ENCODE measurements around the gene DGCR6. TPM values are rescaled to one million over a fixed set of nuclear protein-coding genes. Genes with fewer than 3 reads are reported as not detected.
A peak's percentile ranks its signal among the peaks of the same experiment; 100 is the strongest.
"Not testable (repeated sequence)": the region's sequence is repeated elsewhere in the genome, so short reads cannot be mapped to it uniquely, and the experiment has no call there.

Gene DGCR6
- total RNA-seq, 2 donors from 2014 or later, result 2.9 to 4.3 TPM

- H3K27me3 ChIP-seq (ENCODE audit: control insufficient read depth, insufficient read depth, low read length, poor library complexity, severe bottlenecking); H3K9me3 ChIP-seq (ENCODE audit: control insufficient read depth, low read length); H3K4me3 ChIP-seq (ENCODE audit: low read length); H3K4me1 Mint-ChIP-seq; H3K36me3 Mint-ChIP-seq (ENCODE audit: low read depth); H3K9ac ChIP-seq (ENCODE audit: extremely low read depth, low read length, poor library complexity, severe bottlenecking); H3K36me3 ChIP-seq (ENCODE audit: control insufficient read depth, insufficient read depth, low read length); H3K4me1 ChIP-seq (ENCODE audit: control insufficient read depth, insufficient read depth, low read length); H3K4me3 Mint-ChIP-seq; H3K27ac Mint-ChIP-seq; H3K27ac ChIP-seq (ENCODE audit: low read depth, low read length); H3K27me3 Mint-ChIP-seq (ENCODE audit: insufficient read depth); H3K9me3 Mint-ChIP-seq: not testable (repeated sequence)
- TF ChIP-seq CTCF (conservative IDR thresholded peaks at IDR 0.05), result peak; percentile 86
- DNase-seq, result peak; percentile 96
- 16% methylated on average over 5 to 12 of the region's 14 CpGs for WGBS, 2 experiments (ENCODE audit: insufficient coverage in 1 of 2, insufficient read length in 1 of 2)
Observed at GRCh38 chr22:18954303-18954989, 48.3 kb downstream of the DGCR6 start.

- H3K9me3 Mint-ChIP-seq, result no peaks in the 10 kb centered on the region
- H3K4me1 Mint-ChIP-seq, result no peaks in the 10 kb centered on the region
- no peak for DNase-seq
- no peak overlapping the region for H3K4me3 ChIP-seq (ENCODE audit: low read length)
- H3K27me3 Mint-ChIP-seq (ENCODE audit: insufficient read depth), result no peaks in the 10 kb centered on the region
- H3K9me3 ChIP-seq (ENCODE audit: control insufficient read depth, low read length), result no peaks in the 10 kb centered on the region
- H3K27ac ChIP-seq (ENCODE audit: low read depth, low read length), result no peak overlapping the region
- H3K27ac Mint-ChIP-seq, result peak overlapping the region; percentile 74
- TF ChIP-seq CTCF (conservative IDR thresholded peaks at IDR 0.05), result no peak
- no peaks in the 10 kb centered on the region for H3K4me1 ChIP-seq (ENCODE audit: control insufficient read depth, insufficient read depth, low read length)
- H3K36me3 Mint-ChIP-seq (ENCODE audit: low read depth), result no peaks in the 10 kb centered on the region
- no peaks in the 10 kb centered on the region for H3K36me3 ChIP-seq (ENCODE audit: control insufficient read depth, insufficient read depth, low read length)
- no peaks in the 10 kb centered on the region for H3K27me3 ChIP-seq (ENCODE audit: control insufficient read depth, insufficient read depth, low read length, poor library complexity, severe bottlenecking)
- WGBS, 2 experiments (ENCODE audit: insufficient coverage in 1 of 2, insufficient read length in 1 of 2), result 81 to 85% methylated on average over 8 to 15 of the region's 15 CpGs
- no peak overlapping the region for H3K9ac ChIP-seq (ENCODE audit: extremely low read depth, low read length, poor library complexity, severe bottlenecking)
- no peak overlapping the region for H3K4me3 Mint-ChIP-seq
Observed at GRCh38 chr22:18954990-18955571, 49.0 kb downstream of the DGCR6 start.

GRCh38 chr22:18955696-18956095 is 49.6 kb downstream of the DGCR6 start:
- H3K4me3 Mint-ChIP-seq, result no peak overlapping the region

GRCh38 chr22:18956121-18956895 is 50.2 kb downstream of the DGCR6 start:
- not testable (repeated sequence) for H3K27me3 ChIP-seq (ENCODE audit: control insufficient read depth, insufficient read depth, low read length, poor library complexity, severe bottlenecking); H3K36me3 Mint-ChIP-seq (ENCODE audit: low read depth); H3K27ac ChIP-seq (ENCODE audit: low read depth, low read length); H3K4me3 Mint-ChIP-seq; DNase-seq; H3K4me1 Mint-ChIP-seq; H3K27me3 Mint-ChIP-seq (ENCODE audit: insufficient read depth); H3K36me3 ChIP-seq (ENCODE audit: control insufficient read depth, insufficient read depth, low read length); H3K9ac ChIP-seq (ENCODE audit: extremely low read depth, low read length, poor library complexity, severe bottlenecking); H3K9me3 ChIP-seq (ENCODE audit: control insufficient read depth, low read length); H3K9me3 Mint-ChIP-seq; H3K27ac Mint-ChIP-seq; H3K4me1 ChIP-seq (ENCODE audit: control insufficient read depth, insufficient read depth, low read length); H3K4me3 ChIP-seq (ENCODE audit: low read length)
- 83 to 84% methylated on average over 7 to 15 of the region's 15 CpGs for WGBS, 2 experiments (ENCODE audit: insufficient coverage in 1 of 2, insufficient read length in 1 of 2)

More at GRCh38 chr22:18955696-18956095, 49.6 kb downstream of the DGCR6 start:
- no peaks in the 10 kb centered on the region for H3K36me3 ChIP-seq (ENCODE audit: control insufficient read depth, insufficient read depth, low read length)
- no peak overlapping the region for H3K4me3 ChIP-seq (ENCODE audit: low read length)
- H3K9me3 Mint-ChIP-seq, result no peaks in the 10 kb centered on the region
- WGBS, 2 experiments (ENCODE audit: insufficient coverage in 1 of 2, insufficient read length in 1 of 2), result 81 to 91% methylated on average over 5 to 10 of the region's 10 CpGs
- H3K36me3 Mint-ChIP-seq (ENCODE audit: low read depth), result no peaks in the 10 kb centered on the region
- no peak overlapping the region for H3K9ac ChIP-seq (ENCODE audit: extremely low read depth, low read length, poor library complexity, severe bottlenecking)
- no peaks in the 10 kb centered on the region for H3K4me1 ChIP-seq (ENCODE audit: control insufficient read depth, insufficient read depth, low read length)
- no peaks in the 10 kb centered on the region for H3K4me1 Mint-ChIP-seq
- DNase-seq, result no peak
- H3K27ac ChIP-seq (ENCODE audit: low read depth, low read length), result no peak overlapping the region
- H3K9me3 ChIP-seq (ENCODE audit: control insufficient read depth, low read length), result no peaks in the 10 kb centered on the region
- no peaks in the 10 kb centered on the region for H3K27me3 Mint-ChIP-seq (ENCODE audit: insufficient read depth)
- H3K27me3 ChIP-seq (ENCODE audit: control insufficient read depth, insufficient read depth, low read length, poor library complexity, severe bottlenecking), result no peaks in the 10 kb centered on the region
- TF ChIP-seq CTCF (conservative IDR thresholded peaks at IDR 0.05), result no peak
- peak overlapping the region; percentile 74 for H3K27ac Mint-ChIP-seq

- not testable (repeated sequence) for DNase-seq; H3K27ac Mint-ChIP-seq; H3K27me3 Mint-ChIP-seq (ENCODE audit: insufficient read depth); H3K4me1 ChIP-seq (ENCODE audit: control insufficient read depth, insufficient read depth, low read length); H3K9me3 ChIP-seq (ENCODE audit: control insufficient read depth, low read length); H3K36me3 Mint-ChIP-seq (ENCODE audit: low read depth); H3K27ac ChIP-seq (ENCODE audit: low read depth, low read length); H3K9me3 Mint-ChIP-seq; H3K9ac ChIP-seq (ENCODE audit: extremely low read depth, low read length, poor library complexity, severe bottlenecking); H3K4me1 Mint-ChIP-seq; H3K36me3 ChIP-seq (ENCODE audit: control insufficient read depth, insufficient read depth, low read length); H3K4me3 Mint-ChIP-seq; H3K4me3 ChIP-seq (ENCODE audit: low read length); H3K27me3 ChIP-seq (ENCODE audit: control insufficient read depth, insufficient read depth, low read length, poor library complexity, severe bottlenecking)
- 90% methylated on average over 15 of the region's 15 CpGs; no CpG with 5 or more reads in 1 of the 2 experiments for WGBS, 2 experiments (ENCODE audit: insufficient coverage in 1 of 2, insufficient read length in 1 of 2)
Observed at GRCh38 chr22:18956956-18957355, 50.8 kb downstream of the DGCR6 start.

Data from endodermal cell (in vitro differentiated cells).